Sigmoid colon (tissue), 4 donors: Measurements from ENCODE around the gene ASAP3.

Experiments
- CTCF ChIP-seq, 4 experiments: fragments of 450-650 bp in 3 of 4; fragments of 200-600 bp in 1 of 4; IDR thresholded peaks; one replicate each; pipeline ENCODE4 v1.5.1; 2016 to 2019; ENCODE audit warnings: antibody characterized with exemption in 4 of 4, mild to moderate bottlenecking in 3 of 4, moderate library complexity in 2 of 4
- EP300 ChIP-seq, 4 donors: sonication (generic); formaldehyde crosslinking; IDR thresholded peaks; one replicate each; pipeline ENCODE4 v1.6.1; 2017; ENCODE audit warnings: antibody characterized with exemption in 4 of 4
- POLR2A ChIP-seq, 2 donors: fragments of 450-650 bp; IDR thresholded peaks; one replicate each; pipeline ENCODE4 v1.6.1; 2016; ENCODE audit warnings: antibody characterized with exemption in 2 of 2, mild to moderate bottlenecking in 2 of 2, moderate library complexity in 2 of 2
- POLR2AphosphoS5 ChIP-seq, 4 donors: sonication (generic); formaldehyde crosslinking; IDR thresholded peaks; one replicate each; pipeline ENCODE4 v1.6.1; 2017; ENCODE audit warnings: antibody characterized with exemption in 4 of 4

- TF ChIP-seq CTCF (IDR thresholded peaks at IDR 0.05), result no peak
- no peak for TF ChIP-seq EP300 (IDR thresholded peaks at IDR 0.05)
- TF ChIP-seq POLR2A (IDR thresholded peaks at IDR 0.05), result no peak
- no peak for TF ChIP-seq POLR2AphosphoS5 (IDR thresholded peaks at IDR 0.05)
Observed at GRCh38 chr1:23502951-23503350, 19.0 kb upstream of the ASAP3 start.
